Right cardiac atrium (tissue), 5 donors: ENCODE results near the gene POU4F3. TPM values are rescaled to one million over a fixed set of nuclear protein-coding genes. Genes with fewer than 3 reads are reported as not detected.

ENCODE experiments used
- ATAC-seq, 2 donors: fragments of 200-7000 bp; cut with Tn5 transposase; one replicate each; pipeline versions ENCODE4 v1.8.0 to v1.9.1; 2020; ENCODE audit warnings: moderate library complexity in 2 of 2, mild to moderate bottlenecking in 1 of 2
- DNase-seq, 3 donors: peaks; one replicate each; pipeline ENCODE4 v3.0.0-alpha.2; 2020
- H3K27ac ChIP-seq: one replicate; pipeline ENCODE4 v1.5.1; 2013; ENCODE audit warnings: mild to moderate bottlenecking, low read length, control low read depth, moderate library complexity
- H3K27me3 ChIP-seq: one replicate; pipeline ENCODE4 v1.6.1; 2013; ENCODE audit not compliant: control insufficient read depth, insufficient read depth
- H3K4me1 ChIP-seq: one replicate; pipeline ENCODE4 v1.6.1; 2013; ENCODE audit warnings: low read length; ENCODE audit not compliant: control insufficient read depth, insufficient read depth
- H3K4me3 ChIP-seq: one replicate; pipeline ENCODE4 v1.5.1; 2013; ENCODE audit warnings: low read length, control low read depth
- H3K9me3 ChIP-seq: one replicate; pipeline ENCODE4 v1.6.1; 2013; ENCODE audit warnings: low read length; ENCODE audit not compliant: control insufficient read depth
- WGBS: extraction: QIAGEN DNeasy Blood & Tissue Kit; methylation state at CpG from one replicate; pipeline ENCODE4 v1.1.7; 2013; 5-methylcytosine and 5-hydroxymethylcytosine counted together
- intact Hi-C, 4 donors: fragments of 100-400 bp; cut with DNase I; formaldehyde crosslinking; loops; one replicate each; pipeline versions ENCODE4 v1.11.0 to v1.14.0; 2022 to 2023
- polyA plus RNA-seq: library from polyadenylated mRNA; stranded (reverse); fragments of 200-250 nt; gene quantifications from one replicate; pipeline ENCODE4 v1.2.3, GENCODE V29; 2013
- total RNA-seq, 4 donors: library from RNA; stranded (reverse); fragmentation: NEBNext Ultra II Directional; extraction: Animal tissue kit (Norgen Biotek cat#: 25700); gene quantifications; one replicate each; pipeline ENCODE4 v1.2.1, GENCODE V29; 2021
- donor health status: healthy with polysubstance abuse.
- donor health status: DM: no; HTN: yes; CAD: no.
- donor health status: DM: no; HTN: no; CAD: no.
- donor health status: DM: no; HTN: yes; CAD: no; lungs with severe emphysema.
- donor health status: DM: yes; HTN: yes; CAD: no.

Gene POU4F3
- total and polyA plus RNA-seq, 5 donors: 0.14 TPM; not detected in 4

DNA sequence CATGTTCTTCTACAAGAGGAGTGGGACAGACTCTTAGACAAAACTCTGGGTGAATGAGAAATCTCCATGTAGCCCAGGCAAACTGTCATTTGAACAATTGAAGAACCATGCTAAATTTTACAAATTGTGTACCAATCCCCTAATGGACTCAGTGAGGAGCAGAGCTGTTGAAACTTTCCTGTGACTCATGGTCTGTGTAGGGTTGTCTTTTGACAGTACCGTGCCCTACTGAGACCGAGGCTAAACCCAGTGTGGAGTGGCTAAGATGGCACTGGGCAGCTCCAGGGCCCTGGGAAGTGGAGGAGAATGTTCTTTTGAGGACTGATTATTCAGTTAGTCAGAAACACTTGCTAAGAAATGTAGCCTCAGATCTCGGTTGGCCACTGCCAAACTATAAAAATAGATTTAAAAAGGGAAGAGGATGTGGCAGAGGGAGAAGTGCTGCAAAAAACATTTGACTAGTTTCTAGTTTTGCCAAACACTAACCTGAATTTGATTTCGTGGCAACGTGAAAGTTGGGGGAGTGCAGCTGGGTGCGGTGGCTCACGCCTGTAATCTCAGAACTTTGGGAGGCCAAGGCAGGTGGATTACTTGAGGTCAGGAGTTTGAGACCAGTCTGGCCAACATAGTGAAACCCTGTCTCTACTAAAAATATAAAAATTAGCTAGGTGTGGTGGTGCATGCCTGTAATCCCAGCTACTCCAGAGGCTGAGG is 24.7 kb downstream of the POU4F3 start:
- Histone ChIP-seq H3K27me3 (no peaks in the 10 kb centered on the region), H3K4me3 (no peak overlapping the region), H3K4me1 (no peaks in the 10 kb centered on the region), H3K27ac (no peak overlapping the region), H3K9me3 (no peaks in the 10 kb centered on the region)
- WGBS: 55% methylated on average over 7 of the region's 7 CpGs
- ATAC-seq (no peak), DNase-seq (no peak)
- intact Hi-C loops: no loop called here

DNA sequence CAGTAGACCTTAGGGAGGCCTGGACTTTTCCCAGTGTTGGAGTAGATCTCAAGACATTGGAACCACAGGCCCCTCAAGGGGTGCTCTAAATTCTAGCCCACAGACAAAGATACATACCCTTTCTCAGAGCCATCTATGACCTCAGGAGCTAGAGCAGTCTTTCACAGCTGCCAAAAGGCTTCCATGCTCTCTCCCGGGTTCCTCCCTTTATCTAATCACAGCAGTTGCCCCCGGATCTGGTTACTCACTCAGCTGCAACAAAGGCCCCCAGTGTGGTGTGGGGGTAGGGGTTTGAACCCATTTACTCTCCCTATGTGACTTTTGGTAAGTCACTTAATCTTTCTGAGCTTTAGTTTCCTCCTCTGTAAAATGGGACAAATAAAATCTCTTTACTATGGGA is 27.0 kb downstream of the POU4F3 start:
- intact Hi-C loops: no loop called here
- no peaks in the 10 kb centered on the region for H3K4me1 ChIP-seq
- ATAC-seq: no peak
- no peaks in the 10 kb centered on the region for H3K27me3 ChIP-seq
- no peaks in the 10 kb centered on the region for H3K9me3 ChIP-seq
- H3K27ac ChIP-seq: no peak overlapping the region
- no peak for DNase-seq
- no peak overlapping the region for H3K4me3 ChIP-seq
- 11% methylated on average over 2 of the region's 2 CpGs for WGBS

DNA sequence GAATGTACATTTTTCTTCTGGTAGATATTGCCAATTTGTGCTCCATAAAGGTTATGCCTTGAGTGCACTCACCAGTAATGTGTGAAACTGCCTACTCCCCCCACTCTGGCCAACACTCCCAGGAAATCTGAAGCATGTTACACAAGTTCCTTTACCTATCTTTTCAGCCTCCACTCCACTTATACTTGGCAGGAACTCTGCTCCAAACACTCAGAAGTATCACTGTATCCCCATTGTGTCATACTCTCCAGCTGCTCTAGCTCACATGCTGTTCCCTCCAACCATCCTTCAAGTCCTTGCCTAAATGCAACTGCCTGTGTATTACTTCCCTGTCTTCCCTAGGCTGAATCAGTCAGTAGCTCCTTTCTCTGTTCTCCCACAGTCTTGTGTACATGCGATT is 28.3 kb downstream of the POU4F3 start:
- no peaks in the 10 kb centered on the region for H3K9me3 ChIP-seq
- 79% methylated on average over 1 of the region's 1 CpG for WGBS
- no peak overlapping the region for H3K4me3 ChIP-seq
- peak in 1 of 2 donors; percentile 61 for ATAC-seq
- no peak overlapping the region for H3K27ac ChIP-seq
- DNase-seq: no peak
- H3K4me1 ChIP-seq: no peaks in the 10 kb centered on the region
- intact Hi-C loops: no loop called here
- no peaks in the 10 kb centered on the region for H3K27me3 ChIP-seq

DNA sequence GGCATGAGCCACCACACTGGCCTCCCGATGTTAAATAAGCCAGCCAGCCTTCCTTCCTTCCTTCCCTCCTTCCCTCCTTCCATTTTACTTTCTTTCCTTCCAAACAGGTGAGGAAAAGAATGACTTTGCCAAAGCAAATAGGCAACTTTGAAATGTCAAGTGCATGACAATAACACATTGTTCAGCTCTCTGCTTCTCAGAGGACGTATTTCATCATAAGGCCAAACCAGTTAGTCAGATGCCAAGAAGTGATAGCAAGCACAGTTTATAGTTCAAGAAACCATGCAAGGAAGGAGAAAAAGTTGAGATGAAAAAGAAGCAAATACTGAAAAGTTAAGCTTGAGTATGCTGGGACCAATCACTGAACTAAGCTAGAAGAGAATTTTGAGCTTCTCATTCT is 29.5 kb downstream of the POU4F3 start:
- Histone ChIP-seq H3K4me1 (no peaks in the 10 kb centered on the region), H3K27ac (no peak overlapping the region), H3K4me3 (no peak overlapping the region), H3K27me3 (no peaks in the 10 kb centered on the region), H3K9me3 (no peaks in the 10 kb centered on the region)
- DNase-seq: no peak
- 66% methylated on average over 2 of the region's 2 CpGs for WGBS
- intact Hi-C loops: no loop called here
- ATAC-seq: no peak

DNA sequence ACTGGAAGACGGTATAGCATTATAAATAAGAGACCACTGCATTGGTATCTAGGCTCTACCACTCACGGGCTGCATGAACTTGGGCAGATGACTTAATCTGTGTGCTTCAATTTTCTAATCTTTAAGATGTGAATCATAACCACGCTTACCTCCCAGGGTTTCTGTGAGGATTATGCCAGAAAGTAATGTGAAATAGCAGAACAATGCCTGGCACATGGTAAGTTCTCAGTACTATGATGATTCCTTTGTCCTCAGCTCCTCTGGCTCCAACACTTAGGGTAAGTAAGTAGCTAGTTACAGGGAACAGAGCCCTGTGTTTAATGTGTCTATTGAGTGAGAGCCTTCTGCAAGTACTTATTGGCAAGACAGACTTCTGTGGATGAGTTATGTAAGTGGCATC is 31.1 kb downstream of the POU4F3 start:
- Histone ChIP-seq H3K27ac (no peak overlapping the region), H3K27me3 (no peaks in the 10 kb centered on the region), H3K9me3 (no peaks in the 10 kb centered on the region), H3K4me3 (no peak overlapping the region), H3K4me1 (no peaks in the 10 kb centered on the region)
- DNase-seq: no peak
- 80% methylated on average over 3 of the region's 3 CpGs for WGBS
- ATAC-seq: no peak
- intact Hi-C loops: no loop called here

DNA sequence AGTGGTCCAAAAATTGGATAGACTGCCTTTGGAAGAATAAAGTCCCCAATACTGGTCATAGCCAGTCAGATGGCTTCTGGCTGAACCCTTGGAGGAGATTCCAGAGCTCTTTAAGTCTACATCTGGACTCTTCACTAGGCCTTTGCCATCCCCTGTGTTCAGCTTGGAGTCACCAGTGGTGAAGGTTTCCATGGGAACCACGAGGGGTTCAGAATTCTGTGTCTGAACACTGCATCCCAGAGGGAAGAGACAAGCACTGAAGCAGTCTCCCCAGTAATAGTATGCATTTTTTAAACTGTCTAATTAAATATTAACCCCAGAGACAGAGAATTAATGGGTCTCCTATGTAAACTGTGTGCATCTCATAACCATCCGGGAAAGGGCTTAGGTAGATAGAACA is 38.2 kb downstream of the POU4F3 start:
- intact Hi-C loops: no loop called here
- no peaks in the 10 kb centered on the region for H3K27me3 ChIP-seq
- H3K27ac ChIP-seq: no peak overlapping the region
- WGBS: 72% methylated on average over 2 of the region's 2 CpGs
- no peak for DNase-seq
- H3K4me3 ChIP-seq: no peak overlapping the region
- no peaks in the 10 kb centered on the region for H3K9me3 ChIP-seq
- ATAC-seq: no peak
- no peaks in the 10 kb centered on the region for H3K4me1 ChIP-seq

DNA sequence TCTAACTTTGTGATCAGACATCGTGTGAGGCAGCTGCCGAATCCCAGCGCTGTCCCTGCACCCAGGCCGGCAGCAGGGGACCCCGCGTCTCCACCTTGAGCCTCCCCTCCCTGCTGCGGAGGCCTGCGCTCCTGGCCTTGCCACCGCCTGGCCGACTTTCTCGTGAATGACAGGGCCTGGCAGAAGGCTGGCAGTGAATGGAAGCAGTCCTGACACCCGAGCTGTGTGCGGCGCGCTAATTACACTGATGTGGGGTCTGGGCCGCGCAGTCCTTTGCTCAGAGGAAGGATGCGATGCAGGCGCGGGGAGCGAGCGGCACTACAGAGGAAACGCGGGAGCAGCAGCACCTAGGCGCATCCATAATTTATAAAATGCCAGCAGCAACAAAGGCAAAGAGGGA is 40.3 kb downstream of the POU4F3 start:
- no peak for DNase-seq
- H3K4me1 ChIP-seq: no peaks in the 10 kb centered on the region
- H3K27ac ChIP-seq: no peak overlapping the region
- no peaks in the 10 kb centered on the region for H3K27me3 ChIP-seq
- 19% methylated on average over 25 of the region's 25 CpGs for WGBS
- H3K9me3 ChIP-seq: no peaks in the 10 kb centered on the region
- no peak overlapping the region for H3K4me3 ChIP-seq
- intact Hi-C loops: no loop called here
- no peak for ATAC-seq

DNA sequence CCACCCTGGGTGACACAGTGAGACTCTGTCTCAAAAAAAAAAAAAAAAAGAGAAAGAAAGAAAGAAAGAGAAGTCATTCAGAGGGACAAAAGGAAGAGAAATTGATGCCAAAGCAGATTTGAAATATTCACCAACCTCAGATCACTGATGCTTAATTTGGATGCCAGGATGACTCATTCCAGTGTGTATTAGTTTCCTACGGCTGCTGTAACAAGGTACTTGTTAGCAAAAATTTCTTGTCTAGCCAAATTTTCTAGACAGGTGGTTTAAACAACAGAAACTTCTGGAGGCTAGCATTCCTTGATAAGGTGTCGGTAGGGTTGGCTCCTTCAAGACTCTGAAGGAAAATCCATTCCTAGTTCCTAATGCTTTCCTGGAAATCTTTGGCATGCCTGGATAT is 42.1 kb downstream of the POU4F3 start:
- no peaks in the 10 kb centered on the region for H3K27me3 ChIP-seq
- intact Hi-C loops: no loop called here
- DNase-seq: no peak
- H3K4me1 ChIP-seq: no peaks in the 10 kb centered on the region
- no peak overlapping the region for H3K27ac ChIP-seq
- WGBS: 80% methylated on average over 2 of the region's 2 CpGs
- H3K9me3 ChIP-seq: no peaks in the 10 kb centered on the region
- H3K4me3 ChIP-seq: no peak overlapping the region
- ATAC-seq: no peak

DNA sequence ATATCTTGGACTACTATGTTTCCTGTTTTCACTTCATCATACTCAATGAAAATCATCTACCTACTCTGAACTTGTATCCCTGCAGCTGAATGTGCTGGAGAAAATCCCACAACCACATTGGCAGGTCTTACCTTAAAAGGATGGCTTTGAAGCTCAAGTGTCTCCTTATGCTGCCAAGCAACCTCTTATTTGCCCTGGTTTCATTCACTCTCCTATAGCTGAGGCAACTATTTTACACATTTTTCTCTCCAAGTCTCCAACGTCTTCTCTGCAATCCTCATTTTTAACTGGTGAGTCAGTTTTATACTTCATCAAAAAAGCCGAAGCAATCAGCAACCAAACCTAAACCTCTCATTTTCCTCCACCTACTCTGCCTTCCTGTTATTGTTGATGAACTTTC is 49.7 kb downstream of the POU4F3 start:
- no peaks in the 10 kb centered on the region for H3K4me1 ChIP-seq
- H3K27me3 ChIP-seq: no peaks in the 10 kb centered on the region
- no peaks in the 10 kb centered on the region for H3K9me3 ChIP-seq
- intact Hi-C loops: no loop called here
- no peak for DNase-seq
- 53% methylated on average over 2 of the region's 2 CpGs for WGBS
- H3K27ac ChIP-seq: no peak overlapping the region
- no peak overlapping the region for H3K4me3 ChIP-seq
- ATAC-seq: no peak

DNA sequence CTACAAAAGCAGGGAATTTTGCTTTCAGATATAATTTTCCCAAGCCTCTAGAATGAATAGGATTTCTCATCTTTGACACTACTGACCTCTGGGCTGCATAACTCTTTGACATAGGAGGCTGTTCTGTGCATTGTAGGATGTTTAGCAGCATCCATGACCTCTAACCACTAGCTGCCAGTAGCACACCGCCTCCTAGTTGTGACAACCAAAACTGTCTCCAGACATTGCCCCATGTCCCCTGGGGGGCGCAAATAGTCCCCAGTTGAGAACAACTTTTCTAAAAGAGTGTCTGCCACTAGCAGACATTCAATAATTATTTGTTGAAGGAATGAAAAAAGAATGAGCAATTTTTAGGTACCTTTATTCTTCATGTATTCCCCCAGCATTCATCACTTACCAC is 51.8 kb downstream of the POU4F3 start:
- 27% methylated on average over 2 of the region's 2 CpGs for WGBS
- Histone ChIP-seq H3K27me3 (no peaks in the 10 kb centered on the region), H3K4me3 (no peak overlapping the region), H3K9me3 (no peaks in the 10 kb centered on the region), H3K4me1 (no peaks in the 10 kb centered on the region), H3K27ac (no peak overlapping the region)
- DNase-seq (no peak), ATAC-seq (no peak)
- intact Hi-C loops: no loop called here
